ENCODE results near the gene RTN4RL1.
A peak's percentile ranks its signal among the peaks of the same experiment; 100 is the strongest.

Gene RTN4RL1

GRCh38 chr17:2047590-2047989 lies 22.5 kb upstream of the RTN4RL1 start:
- DNase-seq (ENCODE audit: low spot score), result no peak

GRCh38 chr17:2044263-2044894 lies 19.2 kb upstream of the RTN4RL1 start:
- DNase-seq (ENCODE audit: low spot score), result no peak

DNA sequence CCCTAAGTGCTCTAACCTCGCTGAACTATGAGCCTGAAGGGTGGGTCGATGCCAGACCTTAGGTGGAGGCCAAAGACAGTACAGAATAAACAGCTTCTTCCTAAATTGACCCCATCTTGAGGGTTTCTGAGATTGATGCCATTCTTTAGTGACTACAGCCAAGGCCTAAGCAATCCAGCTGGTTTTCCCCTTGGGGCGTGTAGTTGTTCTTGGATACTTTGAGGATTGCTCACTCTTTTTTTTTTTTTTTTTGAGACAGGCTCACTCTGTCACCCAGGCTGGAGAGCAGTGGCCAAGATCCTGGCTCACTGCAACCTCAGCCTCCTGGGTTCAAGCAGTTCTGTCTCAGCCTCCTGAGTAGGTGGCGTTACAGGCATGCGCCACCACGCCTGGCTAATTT lies 18.7 kb upstream of the RTN4RL1 start:
- DNase-seq (ENCODE audit: low spot score), result no peak

- DNase-seq (ENCODE audit: low spot score), result no peak
Measured at GRCh38 chr17:2042933-2043332, 17.8 kb upstream of the RTN4RL1 start.

DNA sequence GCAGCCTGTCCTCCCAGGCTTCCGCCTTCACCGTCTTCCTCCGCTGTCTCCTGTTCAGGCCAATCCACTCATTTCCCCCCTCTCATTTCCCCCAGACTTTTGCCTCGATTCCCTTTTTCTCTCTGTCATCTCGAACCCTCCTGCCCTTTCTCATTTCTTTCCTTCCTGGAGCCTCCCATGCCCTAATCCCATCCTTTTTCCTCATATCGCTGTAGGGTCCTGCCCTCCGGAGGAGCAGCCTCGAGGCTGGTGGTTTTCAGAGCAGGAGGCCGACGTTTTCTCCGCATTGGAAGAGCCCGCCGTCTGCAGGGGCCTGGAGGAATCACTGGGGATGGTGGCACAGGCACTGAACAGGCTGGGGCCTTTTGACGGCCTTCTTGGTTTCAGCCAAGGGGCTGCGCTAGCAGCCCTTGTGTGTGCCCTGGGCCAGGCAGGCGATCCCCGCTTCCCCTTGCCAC lies 17.3 kb upstream of the RTN4RL1 start:
- DNase-seq (ENCODE audit: low spot score), result peak; percentile 56

- peak; percentile 96 for DNase-seq (ENCODE audit: low spot score)
Measured at GRCh38 chr17:2041561-2042389, 16.6 kb upstream of the RTN4RL1 start, which contains the start of gene OVCA2. TSS of gene OVCA2 (plus strand) at chr17:2042022. CDS start at chr17:2042048, 26 bp downstream.

GRCh38 chr17:2040942-2041560 lies 15.9 kb upstream of the RTN4RL1 start:
- no peak for DNase-seq (ENCODE audit: low spot score)

GRCh38 chr17:2040219-2040827 lies 15.2 kb upstream of the RTN4RL1 start:
- DNase-seq (ENCODE audit: low spot score), result no peak

DNA sequence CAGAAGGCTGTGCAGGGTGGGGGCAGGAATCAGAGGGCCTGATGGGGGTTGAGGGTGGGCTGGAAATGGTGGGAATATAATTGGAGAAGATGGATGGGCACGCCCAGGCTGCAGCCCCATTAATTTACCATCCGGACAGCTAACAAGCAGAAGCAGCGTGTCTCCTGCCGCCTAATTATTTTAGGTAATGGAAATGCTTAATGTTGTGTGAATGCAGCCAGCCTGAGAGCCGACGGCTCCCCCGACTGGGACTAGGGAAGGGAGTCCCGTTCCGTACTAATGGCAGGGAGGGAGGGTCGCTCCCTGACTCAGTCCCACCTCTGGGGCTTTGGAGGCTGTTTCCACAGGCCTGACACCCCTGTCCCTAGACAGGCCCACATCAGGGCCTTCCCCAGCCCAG lies 12.0 kb upstream of the RTN4RL1 start:
- DNase-seq (ENCODE audit: low spot score), result no peak

GRCh38 chr17:2035541-2036488 lies 10.7 kb upstream of the RTN4RL1 start:
- no peak for DNase-seq (ENCODE audit: low spot score)

DNA sequence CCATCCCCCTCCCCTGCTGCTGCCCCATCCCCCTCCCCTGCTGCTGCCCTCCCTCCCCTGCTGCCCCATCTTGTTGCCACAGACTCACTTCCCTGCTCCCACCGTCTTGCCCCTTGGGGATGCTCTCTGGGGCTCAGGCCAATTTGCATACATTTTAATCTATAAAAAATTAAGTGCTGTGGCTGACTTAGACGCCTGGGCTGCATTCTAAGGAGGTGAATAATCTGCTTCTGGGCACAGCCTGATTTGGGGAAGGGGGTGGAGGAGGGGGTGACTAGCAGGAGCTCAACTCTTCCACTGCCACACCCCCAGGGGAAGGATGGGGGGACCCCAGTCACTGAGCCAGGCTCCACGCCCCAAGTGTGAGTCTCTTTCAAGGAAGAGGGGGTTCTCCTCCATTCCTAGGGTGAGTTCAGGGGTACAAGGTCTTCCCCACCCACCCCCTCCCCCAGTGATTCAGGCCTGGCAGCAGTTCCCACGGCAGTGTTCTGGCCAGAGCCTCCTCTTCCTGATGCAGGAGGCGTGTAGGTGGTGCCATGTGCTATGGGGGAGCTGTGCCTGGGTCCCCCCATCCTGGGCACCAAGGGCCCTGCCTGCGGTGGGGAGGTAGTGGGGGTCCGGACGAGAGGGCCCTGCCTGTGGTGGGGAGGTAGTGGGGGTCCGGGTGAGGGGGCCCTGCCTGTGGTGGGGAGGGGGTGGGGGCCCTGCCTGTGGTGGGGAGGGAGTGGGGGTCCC lies 9.8 kb upstream of the RTN4RL1 start:
- no peak for DNase-seq (ENCODE audit: low spot score)

DNA sequence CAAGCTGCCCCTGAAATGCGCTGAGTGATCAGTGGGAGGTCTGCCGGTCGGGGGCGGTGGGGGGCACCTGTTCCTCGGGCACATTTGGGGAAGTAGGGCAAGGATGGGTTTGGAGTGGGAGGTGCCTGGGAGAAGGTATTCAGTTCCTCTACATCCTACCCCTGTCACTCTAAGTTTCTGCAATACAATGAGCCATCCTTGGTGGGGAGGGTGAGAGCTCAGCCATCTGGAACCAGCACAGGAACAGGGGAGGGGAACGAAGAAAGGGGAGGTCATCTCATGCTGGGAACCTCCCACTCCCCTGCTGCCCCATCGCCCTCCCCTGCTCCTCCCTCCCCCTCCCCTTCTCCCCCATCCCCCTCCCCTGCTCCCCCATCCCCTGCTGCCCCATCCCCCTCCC lies 9.0 kb upstream of the RTN4RL1 start:
- DNase-seq (ENCODE audit: low spot score), result no peak

- no peak for DNase-seq (ENCODE audit: low spot score)
Measured at GRCh38 chr17:2033153-2033552, 8.0 kb upstream of the RTN4RL1 start.

DNA sequence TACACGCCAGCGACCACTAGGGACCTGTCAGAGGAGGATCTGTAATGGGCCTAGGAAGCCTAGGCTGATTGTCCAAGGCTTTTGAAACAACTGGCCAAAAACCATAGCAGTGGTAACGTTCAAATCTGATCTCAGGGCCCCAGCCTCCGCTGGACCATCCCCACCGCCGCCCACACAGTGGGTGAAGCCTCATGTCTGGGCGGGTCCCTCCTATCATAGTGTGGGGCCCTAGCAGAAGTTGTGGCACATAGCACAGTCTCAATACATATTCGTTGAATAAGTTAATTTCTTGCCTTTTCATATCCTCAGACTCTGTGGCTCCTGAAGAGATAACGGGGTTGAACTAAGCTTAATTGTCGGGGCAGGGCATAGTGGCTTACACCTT lies 5.6 kb upstream of the RTN4RL1 start:
- no peak for DNase-seq (ENCODE audit: low spot score)

DNA sequence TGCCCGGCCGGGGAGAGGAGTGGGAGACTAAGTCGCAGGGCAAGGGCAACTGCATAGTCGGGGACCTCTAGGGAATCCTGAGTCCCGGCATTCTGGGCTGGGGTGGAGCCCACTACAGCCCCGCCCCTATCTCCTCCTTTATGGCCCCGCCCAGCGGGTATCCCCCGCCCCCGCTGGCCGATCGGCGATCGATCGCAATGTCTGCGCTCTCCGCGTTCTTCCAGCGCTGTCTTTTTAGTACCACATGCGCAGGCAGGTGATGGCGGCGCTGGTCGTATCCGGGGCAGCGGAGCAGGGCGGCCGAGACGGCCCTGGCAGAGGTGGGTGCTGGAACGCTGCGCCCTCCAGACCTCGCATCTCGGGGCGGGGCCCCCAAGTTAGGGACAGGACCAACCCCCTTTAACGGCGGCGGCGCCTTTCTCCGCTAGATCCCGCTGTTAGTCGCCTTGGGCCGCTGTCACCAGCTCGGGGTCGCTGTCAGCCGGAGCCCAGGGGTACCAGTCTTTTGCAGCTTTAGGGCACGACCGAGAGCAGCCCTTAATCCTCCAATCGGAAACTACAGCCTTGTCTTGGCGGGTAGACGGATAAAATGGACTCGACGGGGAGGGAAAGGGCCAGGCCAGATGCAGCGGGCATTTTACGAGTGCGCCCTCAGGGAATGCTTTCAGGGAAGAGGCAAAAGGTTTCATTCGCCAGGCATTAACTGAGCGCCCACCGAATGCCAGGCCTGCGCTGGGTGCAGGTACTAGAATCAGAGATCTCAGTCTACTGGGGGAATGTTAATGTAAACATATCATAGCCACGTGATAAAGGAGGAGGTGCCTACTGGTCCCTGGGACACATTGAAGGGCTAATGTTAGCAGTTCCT lies 5.0 kb upstream of the RTN4RL1 start, which contains the start of gene DPH1:
TSS of gene DPH1 (plus strand) at position 243 of the 868 bp plus-strand sequence. CDS start at position 260, 17 bp downstream.
- DNase-seq (ENCODE audit: low spot score), result peak; percentile 97

GRCh38 chr17:2028737-2029136 lies 3.6 kb upstream of the RTN4RL1 start:
- DNase-seq (ENCODE audit: low spot score), result no peak

DNA sequence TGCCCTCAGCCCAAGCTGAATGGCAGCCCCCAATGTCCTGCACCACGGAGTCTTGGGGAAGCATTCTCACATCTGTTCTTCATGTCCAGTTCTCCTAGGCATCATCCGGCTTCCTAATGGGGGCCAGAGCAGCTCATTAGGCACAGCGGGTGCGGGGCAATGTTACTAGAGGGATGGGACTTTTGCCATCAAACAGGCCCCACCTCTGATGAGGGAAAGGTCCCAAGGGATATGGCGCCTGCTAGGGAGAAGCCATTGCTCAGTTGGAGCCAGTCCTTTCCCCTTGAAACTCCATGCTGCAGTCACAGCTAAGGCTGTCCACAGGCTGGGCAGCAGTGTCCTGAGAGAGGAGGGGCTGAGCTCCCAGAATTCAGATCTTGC lies 3.1 kb upstream of the RTN4RL1 start:
- DNase-seq (ENCODE audit: low spot score), result no peak

GRCh38 chr17:2027528-2028233 lies 2.5 kb upstream of the RTN4RL1 start:
- DNase-seq (ENCODE audit: low spot score), result no peak

Data from cerebellar cortex (tissue), 1 donor.